Measurements from ENCODE around the gene THSD4.

- TF ChIP-seq POLR2A (IDR thresholded peaks at IDR 0.05) (no peak), CTCF (IDR thresholded peaks at IDR 0.05) (no peak), POLR2AphosphoS5 (IDR thresholded peaks at IDR 0.05; ENCODE audit: insufficient read depth in 1 of 2, low read depth in 1 of 2) (no peak)
These were observed 658.1 kb downstream of the THSD4 start for GRCh38 chr15:71773206-71773859.
